Activated naive CD4-positive, alpha-beta T cell treated with anti-CD3 and anti-CD28 coated beads, Interleukin-2, amount 10 ng/mL, durations not matched to agents 7 days and 5 days (primary cell): ENCODE results near the gene GRIK2.

Experiments
- CTCF ChIA-PET: fragments of 350-600 bp; sonication (Branson Sonifier 250); formaldehyde crosslinking; loops from one replicate; lab custom pipeline; 2021; ENCODE audit warnings: antibody characterized with exemption; lab: Charles Lee
- DNase-seq: peaks from one replicate; pipeline ENCODE4 v3.0.0-alpha.2; 2020
- H3K27ac Mint-ChIP-seq: one replicate; pipeline ENCODE4 v1.8.0; 2021; ENCODE audit warnings: mild to moderate bottlenecking, moderate library complexity, mixed read lengths
- H3K27me3 Mint-ChIP-seq: one replicate; pipeline ENCODE4 v1.8.0; 2021; ENCODE audit warnings: mild to moderate bottlenecking, mixed read lengths
- H3K36me3 Mint-ChIP-seq: one replicate; pipeline ENCODE4 v1.8.0; 2021; ENCODE audit warnings: mixed read lengths
- H3K4me1 Mint-ChIP-seq: one replicate; pipeline ENCODE4 v1.8.0; 2021; ENCODE audit warnings: mixed read lengths
- H3K4me3 Mint-ChIP-seq: one replicate; pipeline ENCODE4 v1.8.0; 2021; ENCODE audit warnings: mild to moderate bottlenecking, moderate library complexity, mixed read lengths
- H3K9me3 Mint-ChIP-seq: one replicate; pipeline ENCODE4 v1.8.0; 2021; ENCODE audit warnings: mixed read lengths

The GRIK2 gene

GRCh38 chr6:101558712-101559111 lies 165.2 kb downstream of the GRIK2 start:
- no peaks in the 10 kb centered on the region for H3K36me3 Mint-ChIP-seq
- no peaks in the 10 kb centered on the region for H3K4me1 Mint-ChIP-seq
- DNase-seq = no peak
- H3K27me3 Mint-ChIP-seq = no peaks in the 10 kb centered on the region
- no peak overlapping the region for H3K4me3 Mint-ChIP-seq
- H3K27ac Mint-ChIP-seq = no peak overlapping the region
- no peaks in the 10 kb centered on the region for H3K9me3 Mint-ChIP-seq
- CTCF ChIA-PET = no interaction called here

- Mint-ChIP-seq H3K27me3 (no peaks in the 10 kb centered on the region), H3K4me3 (no peak overlapping the region), H3K27ac (no peak overlapping the region), H3K4me1 (no peaks in the 10 kb centered on the region), H3K36me3 (no peaks in the 10 kb centered on the region), H3K9me3 (no peaks in the 10 kb centered on the region)
- no peak for DNase-seq
- CTCF ChIA-PET = no interaction called here
Observed at GRCh38 chr6:101572627-101573026, 179.1 kb downstream of the GRIK2 start.

GRCh38 chr6:101577091-101577490 lies 183.6 kb downstream of the GRIK2 start:
- H3K27ac Mint-ChIP-seq = no peak overlapping the region
- DNase-seq = no peak
- H3K36me3 Mint-ChIP-seq = no peaks in the 10 kb centered on the region
- H3K27me3 Mint-ChIP-seq = no peaks in the 10 kb centered on the region
- CTCF ChIA-PET = no interaction called here
- no peak overlapping the region for H3K4me3 Mint-ChIP-seq
- no peaks in the 10 kb centered on the region for H3K4me1 Mint-ChIP-seq
- H3K9me3 Mint-ChIP-seq = peaks cover 2% of the 10 kb centered on the region

GRCh38 chr6:101578306-101578705 lies 184.8 kb downstream of the GRIK2 start:
- H3K9me3 Mint-ChIP-seq = peaks cover 2% of the 10 kb centered on the region
- CTCF ChIA-PET = no interaction called here
- no peaks in the 10 kb centered on the region for H3K4me1 Mint-ChIP-seq
- H3K4me3 Mint-ChIP-seq = no peak overlapping the region
- no peak for DNase-seq
- H3K27me3 Mint-ChIP-seq = no peaks in the 10 kb centered on the region
- H3K27ac Mint-ChIP-seq = no peak overlapping the region
- no peaks in the 10 kb centered on the region for H3K36me3 Mint-ChIP-seq

- H3K27ac Mint-ChIP-seq = no peak overlapping the region
- DNase-seq = no peak
- H3K4me1 Mint-ChIP-seq = no peaks in the 10 kb centered on the region
- peaks cover 2% of the 10 kb centered on the region for H3K9me3 Mint-ChIP-seq
- CTCF ChIA-PET = no interaction called here
- H3K4me3 Mint-ChIP-seq = no peak overlapping the region
- H3K27me3 Mint-ChIP-seq = no peaks in the 10 kb centered on the region
- no peaks in the 10 kb centered on the region for H3K36me3 Mint-ChIP-seq
Observed at GRCh38 chr6:101582792-101583191, 189.3 kb downstream of the GRIK2 start.

- Mint-ChIP-seq H3K36me3 (no peaks in the 10 kb centered on the region), H3K27me3 (no peaks in the 10 kb centered on the region), H3K4me1 (no peaks in the 10 kb centered on the region), H3K9me3 (peaks cover 2% of the 10 kb centered on the region), H3K27ac (no peak overlapping the region), H3K4me3 (no peak overlapping the region)
- CTCF ChIA-PET = no interaction called here
- no peak for DNase-seq
Observed at GRCh38 chr6:101585501-101585900, 192.0 kb downstream of the GRIK2 start.

- DNase-seq = no peak
- Mint-ChIP-seq H3K36me3 (no peaks in the 10 kb centered on the region), H3K27ac (no peak overlapping the region), H3K27me3 (no peaks in the 10 kb centered on the region), H3K4me3 (no peak overlapping the region), H3K4me1 (no peaks in the 10 kb centered on the region), H3K9me3 (no peaks in the 10 kb centered on the region)
- CTCF ChIA-PET = no interaction called here
Observed at GRCh38 chr6:101588343-101588742, 194.8 kb downstream of the GRIK2 start.

GRCh38 chr6:101595276-101595675 lies 201.8 kb downstream of the GRIK2 start:
- no peak overlapping the region for H3K27ac Mint-ChIP-seq
- H3K36me3 Mint-ChIP-seq = no peaks in the 10 kb centered on the region
- no peak overlapping the region for H3K4me3 Mint-ChIP-seq
- DNase-seq = no peak
- no peaks in the 10 kb centered on the region for H3K27me3 Mint-ChIP-seq
- H3K4me1 Mint-ChIP-seq = no peaks in the 10 kb centered on the region
- no peaks in the 10 kb centered on the region for H3K9me3 Mint-ChIP-seq
- CTCF ChIA-PET = no interaction called here

- no peaks in the 10 kb centered on the region for H3K4me1 Mint-ChIP-seq
- no peaks in the 10 kb centered on the region for H3K27me3 Mint-ChIP-seq
- DNase-seq = no peak
- no peak overlapping the region for H3K27ac Mint-ChIP-seq
- no peaks in the 10 kb centered on the region for H3K36me3 Mint-ChIP-seq
- CTCF ChIA-PET = no interaction called here
- H3K9me3 Mint-ChIP-seq = no peaks in the 10 kb centered on the region
- H3K4me3 Mint-ChIP-seq = no peak overlapping the region
Observed at GRCh38 chr6:101597693-101598092, 204.2 kb downstream of the GRIK2 start.

GRCh38 chr6:101605426-101605825 lies 211.9 kb downstream of the GRIK2 start:
- no peak overlapping the region for H3K27ac Mint-ChIP-seq
- CTCF ChIA-PET = no interaction called here
- H3K9me3 Mint-ChIP-seq = no peaks in the 10 kb centered on the region
- H3K4me3 Mint-ChIP-seq = no peak overlapping the region
- DNase-seq = no peak
- H3K4me1 Mint-ChIP-seq = no peaks in the 10 kb centered on the region
- no peaks in the 10 kb centered on the region for H3K36me3 Mint-ChIP-seq
- no peaks in the 10 kb centered on the region for H3K27me3 Mint-ChIP-seq

GRCh38 chr6:101605874-101606273 lies 212.4 kb downstream of the GRIK2 start:
- DNase-seq = no peak
- no peak overlapping the region for H3K27ac Mint-ChIP-seq
- H3K27me3 Mint-ChIP-seq = no peaks in the 10 kb centered on the region
- no peaks in the 10 kb centered on the region for H3K4me1 Mint-ChIP-seq
- no peaks in the 10 kb centered on the region for H3K9me3 Mint-ChIP-seq
- CTCF ChIA-PET = no interaction called here
- H3K4me3 Mint-ChIP-seq = no peak overlapping the region
- no peaks in the 10 kb centered on the region for H3K36me3 Mint-ChIP-seq

- Mint-ChIP-seq H3K9me3 (no peaks in the 10 kb centered on the region), H3K27me3 (no peaks in the 10 kb centered on the region), H3K27ac (no peak overlapping the region), H3K4me1 (no peaks in the 10 kb centered on the region), H3K4me3 (no peak overlapping the region), H3K36me3 (no peaks in the 10 kb centered on the region)
- no peak for DNase-seq
- CTCF ChIA-PET = no interaction called here
Observed at GRCh38 chr6:101607111-101607690, 213.7 kb downstream of the GRIK2 start.

GRCh38 chr6:101608703-101609102 lies 215.2 kb downstream of the GRIK2 start:
- H3K27ac Mint-ChIP-seq = no peak overlapping the region
- DNase-seq = no peak

GRCh38 chr6:101613556-101613955 lies 220.0 kb downstream of the GRIK2 start:
- no peaks in the 10 kb centered on the region for H3K27me3 Mint-ChIP-seq
- no peak overlapping the region for H3K27ac Mint-ChIP-seq
- no peak overlapping the region for H3K4me3 Mint-ChIP-seq
- no peaks in the 10 kb centered on the region for H3K9me3 Mint-ChIP-seq
- CTCF ChIA-PET = no interaction called here
- no peaks in the 10 kb centered on the region for H3K36me3 Mint-ChIP-seq
- H3K4me1 Mint-ChIP-seq = no peaks in the 10 kb centered on the region
- no peak for DNase-seq

More at GRCh38 chr6:101608703-101609102, 215.2 kb downstream of the GRIK2 start:
- Mint-ChIP-seq H3K36me3 (no peaks in the 10 kb centered on the region), H3K4me3 (no peak overlapping the region), H3K4me1 (no peaks in the 10 kb centered on the region), H3K9me3 (no peaks in the 10 kb centered on the region), H3K27me3 (no peaks in the 10 kb centered on the region)
- CTCF ChIA-PET = no interaction called here

- H3K4me1 Mint-ChIP-seq = no peaks in the 10 kb centered on the region
- CTCF ChIA-PET = no interaction called here
- no peak overlapping the region for H3K27ac Mint-ChIP-seq
- no peaks in the 10 kb centered on the region for H3K36me3 Mint-ChIP-seq
- no peak for DNase-seq
- H3K4me3 Mint-ChIP-seq = no peak overlapping the region
- H3K27me3 Mint-ChIP-seq = no peaks in the 10 kb centered on the region
- no peaks in the 10 kb centered on the region for H3K9me3 Mint-ChIP-seq
Observed at GRCh38 chr6:101614774-101615173, 221.3 kb downstream of the GRIK2 start.

GRCh38 chr6:101626269-101626668 lies 232.8 kb downstream of the GRIK2 start:
- CTCF ChIA-PET = no interaction called here
- no peaks in the 10 kb centered on the region for H3K27me3 Mint-ChIP-seq
- no peak for DNase-seq
- H3K36me3 Mint-ChIP-seq = no peaks in the 10 kb centered on the region
- no peak overlapping the region for H3K4me3 Mint-ChIP-seq
- no peaks in the 10 kb centered on the region for H3K9me3 Mint-ChIP-seq
- H3K4me1 Mint-ChIP-seq = no peaks in the 10 kb centered on the region
- H3K27ac Mint-ChIP-seq = no peak overlapping the region
